Activated T-helper 2 cell treated with anti-CD3 and anti-CD28 coated beads, Interferon-gamma antibody, Interleukin-2, Interleukin-4, amounts not matched to agents 10 μg/mL and 5 μg/mL and 100 μg/mL, durations not matched to agents 14 hours and 24 hours and 36 hours (primary cell): ENCODE results near the gene C8A. TPM values are rescaled to one million over a fixed set of nuclear protein-coding genes. Genes with fewer than 3 reads are reported as not detected.

Experiments
- DNase-seq: peaks from one replicate; pipeline ENCODE4 v3.0.0; 2021; ENCODE audit warnings: low spot score
- H3K27ac Mint-ChIP-seq: one replicate; pipeline ENCODE4 v1.8.0; 2021; ENCODE audit warnings: mixed read lengths
- H3K27me3 Mint-ChIP-seq: one replicate; pipeline ENCODE4 v1.8.0; 2021; ENCODE audit warnings: low read depth, mixed read lengths
- H3K36me3 Mint-ChIP-seq: one replicate; pipeline ENCODE4 v1.8.0; 2021; ENCODE audit warnings: low read depth, mixed read lengths
- H3K4me1 Mint-ChIP-seq: one replicate; pipeline ENCODE4 v1.8.0; 2021; ENCODE audit warnings: low read depth, mixed read lengths
- H3K4me3 Mint-ChIP-seq: one replicate; pipeline ENCODE4 v1.8.0; 2021; ENCODE audit warnings: low read depth, mild to moderate bottlenecking, moderate library complexity, mixed read lengths
- H3K9me3 Mint-ChIP-seq: one replicate; pipeline ENCODE4 v1.8.0; 2021; ENCODE audit warnings: mixed read lengths
- intact Hi-C: fragments of 100-400 bp; cut with micrococcal nuclease; formaldehyde crosslinking; loops from one replicate; pipeline ENCODE4 v1.15.1; 2023
- total RNA-seq: library from RNA; stranded (reverse); gene quantifications from 2 replicates; pipeline ENCODE4 v1.2.3, GENCODE V29; 2022

Gene C8A
- total RNA-seq, 1 donor from 2014 or later = not detected

DNA sequence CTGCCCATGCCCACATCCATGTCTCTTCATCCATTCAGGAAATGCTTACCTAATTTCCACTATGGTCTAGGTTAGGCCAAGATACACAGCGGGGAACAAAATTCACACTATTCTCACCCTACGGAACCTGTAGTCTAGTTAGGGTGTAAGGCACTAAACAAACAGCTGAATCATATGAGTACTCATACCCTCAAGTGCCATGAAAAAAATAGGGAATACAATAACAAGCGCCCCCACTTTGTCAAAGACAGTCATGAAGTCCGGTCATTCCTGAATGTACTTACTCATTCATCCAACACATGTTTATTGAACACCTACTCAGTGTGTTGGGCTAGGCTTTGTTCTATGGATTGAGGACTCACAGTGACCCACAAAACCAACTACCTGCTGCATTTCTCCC, 29.2 kb upstream of the C8A start:
- Mint-ChIP-seq H3K4me1 (no peaks in the 10 kb centered on the region), H3K36me3 (no peaks in the 10 kb centered on the region), H3K27ac (no peak overlapping the region), H3K27me3 (no peaks in the 10 kb centered on the region), H3K4me3 (no peak overlapping the region), H3K9me3 (no peaks in the 10 kb centered on the region)
- intact Hi-C loops = no loop called here
- DNase-seq = no peak

DNA sequence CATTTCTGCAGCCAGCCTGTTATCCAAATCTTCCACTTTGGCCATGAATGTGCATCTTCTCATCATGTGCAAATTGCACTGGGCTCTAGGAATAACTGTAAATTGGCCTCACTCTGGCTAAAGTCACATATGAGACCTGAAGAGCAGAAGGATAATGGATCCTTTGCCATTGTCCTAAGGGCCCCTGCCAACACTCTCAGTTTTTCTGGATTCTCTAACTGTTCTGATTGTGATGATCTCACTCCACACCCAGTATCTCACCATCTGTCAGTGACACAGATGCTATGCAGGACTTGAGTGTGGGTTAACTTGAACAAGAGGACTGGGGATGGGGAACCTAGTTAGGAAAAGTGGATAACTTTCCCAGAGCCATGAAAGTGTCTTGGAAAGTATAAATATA, 26.9 kb upstream of the C8A start:
- no peak for DNase-seq
- H3K4me1 Mint-ChIP-seq = no peaks in the 10 kb centered on the region
- no peak overlapping the region for H3K27ac Mint-ChIP-seq
- H3K27me3 Mint-ChIP-seq = no peaks in the 10 kb centered on the region
- H3K4me3 Mint-ChIP-seq = no peak overlapping the region
- no peaks in the 10 kb centered on the region for H3K36me3 Mint-ChIP-seq
- no peaks in the 10 kb centered on the region for H3K9me3 Mint-ChIP-seq
- intact Hi-C loops = no loop called here

- intact Hi-C loops = loop anchor here (2.0 to 5.0 kb wide), 2 partner anchors 1217 to 1717 kb away; partner anchors contain the start of gene OMA1
- H3K4me3 Mint-ChIP-seq = no peak overlapping the region
- no peaks in the 10 kb centered on the region for H3K4me1 Mint-ChIP-seq
- no peaks in the 10 kb centered on the region for H3K36me3 Mint-ChIP-seq
- no peak for DNase-seq
- no peaks in the 10 kb centered on the region for H3K27me3 Mint-ChIP-seq
- no peaks in the 10 kb centered on the region for H3K9me3 Mint-ChIP-seq
- H3K27ac Mint-ChIP-seq = no peak overlapping the region
Measured at GRCh38 chr1:56830052-56830451, 24.5 kb upstream of the C8A start.

DNA sequence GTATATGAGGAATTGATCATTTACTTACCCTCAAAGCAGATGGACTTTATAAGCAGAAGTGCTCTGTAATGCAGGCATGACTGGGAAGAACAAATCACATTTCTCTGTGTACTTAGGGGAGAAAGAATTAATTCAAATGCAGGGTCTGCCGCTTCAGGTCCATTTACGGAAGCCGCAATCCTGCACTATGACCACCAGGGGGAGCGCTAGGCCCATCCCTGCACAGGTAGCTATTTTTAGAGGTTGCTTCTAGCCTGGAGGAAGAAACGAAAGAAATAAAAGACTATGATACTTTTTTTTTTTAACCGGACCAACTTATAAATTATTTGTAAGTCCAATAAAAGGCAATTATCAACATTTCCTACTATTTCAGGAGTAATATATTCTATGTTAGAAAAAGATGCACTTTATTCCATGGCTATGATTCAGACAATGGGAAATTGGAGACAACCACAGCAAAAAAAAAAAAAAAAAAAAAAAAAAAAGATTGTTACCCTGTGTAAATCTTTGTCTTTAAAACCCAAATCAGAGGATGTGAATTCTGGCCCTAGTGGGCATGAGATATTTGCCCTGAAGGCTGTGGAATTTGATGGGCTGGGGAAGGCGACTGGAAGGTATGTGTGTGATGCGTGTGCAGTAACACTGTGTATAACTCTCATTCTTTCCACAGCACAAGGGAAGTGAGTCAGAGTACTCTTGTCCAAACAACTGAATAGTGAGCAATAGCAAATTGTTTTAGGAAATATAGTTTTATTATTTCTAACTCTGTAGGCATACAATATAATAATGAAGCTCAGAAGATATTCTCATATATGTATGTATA, 22.5 kb upstream of the C8A start:
- Mint-ChIP-seq H3K9me3 (no peaks in the 10 kb centered on the region), H3K4me1 (no peaks in the 10 kb centered on the region), H3K36me3 (no peaks in the 10 kb centered on the region), H3K27me3 (no peaks in the 10 kb centered on the region), H3K27ac (no peak overlapping the region), H3K4me3 (no peak overlapping the region)
- intact Hi-C loops = loop anchor here (2.0 to 5.0 kb wide), 2 partner anchors 1215 to 1715 kb away; partner anchors contain the start of gene OMA1
- DNase-seq = peak; percentile 43

GRCh38 chr1:56833088-56833487, 21.5 kb upstream of the C8A start:
- H3K4me3 Mint-ChIP-seq = no peak overlapping the region
- H3K9me3 Mint-ChIP-seq = no peaks in the 10 kb centered on the region
- no peak for DNase-seq
- no peaks in the 10 kb centered on the region for H3K27me3 Mint-ChIP-seq
- no peaks in the 10 kb centered on the region for H3K36me3 Mint-ChIP-seq
- intact Hi-C loops = loop anchor here (5.0 kb wide), 1 partner anchor 1214 kb away; no protein-coding TSS in a partner anchor
- H3K4me1 Mint-ChIP-seq = no peaks in the 10 kb centered on the region
- no peak overlapping the region for H3K27ac Mint-ChIP-seq

GRCh38 chr1:56834137-56834900, 20.3 kb upstream of the C8A start:
- H3K9me3 Mint-ChIP-seq = no peaks in the 10 kb centered on the region
- no peak for DNase-seq
- no peaks in the 10 kb centered on the region for H3K4me1 Mint-ChIP-seq
- no peak overlapping the region for H3K27ac Mint-ChIP-seq
- H3K36me3 Mint-ChIP-seq = no peaks in the 10 kb centered on the region
- H3K4me3 Mint-ChIP-seq = no peak overlapping the region
- no peaks in the 10 kb centered on the region for H3K27me3 Mint-ChIP-seq
- intact Hi-C loops = loop anchor here (5.0 kb wide), 1 partner anchor 1213 kb away; no protein-coding TSS in a partner anchor

GRCh38 chr1:56835657-56836056, 18.9 kb upstream of the C8A start:
- intact Hi-C loops = no loop called here
- H3K36me3 Mint-ChIP-seq = no peaks in the 10 kb centered on the region
- H3K9me3 Mint-ChIP-seq = no peaks in the 10 kb centered on the region
- H3K27ac Mint-ChIP-seq = no peak overlapping the region
- DNase-seq = no peak
- H3K4me3 Mint-ChIP-seq = no peak overlapping the region
- no peaks in the 10 kb centered on the region for H3K4me1 Mint-ChIP-seq
- no peaks in the 10 kb centered on the region for H3K27me3 Mint-ChIP-seq

DNA sequence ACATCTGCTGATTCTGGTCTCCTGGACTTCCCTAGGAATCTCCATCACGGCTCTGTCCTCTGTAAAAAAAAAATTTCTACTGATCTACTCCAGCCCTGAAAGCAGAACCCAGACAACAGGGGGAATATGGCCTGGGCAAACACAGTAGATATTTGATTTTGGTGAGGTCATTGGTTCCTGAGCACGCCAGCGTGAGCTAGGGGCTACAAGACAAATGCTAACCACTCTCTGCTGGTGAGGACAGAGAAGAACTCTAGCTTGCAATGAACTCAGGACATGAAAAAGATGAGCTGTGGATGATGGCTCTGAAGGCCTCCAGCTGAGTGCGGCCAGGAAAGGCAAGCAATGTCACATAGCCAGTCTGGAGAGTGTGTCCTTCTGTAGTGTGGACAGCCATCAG, 18.2 kb upstream of the C8A start:
- Mint-ChIP-seq H3K27ac (no peak overlapping the region), H3K4me1 (no peaks in the 10 kb centered on the region)
- intact Hi-C loops = no loop called here

DNA sequence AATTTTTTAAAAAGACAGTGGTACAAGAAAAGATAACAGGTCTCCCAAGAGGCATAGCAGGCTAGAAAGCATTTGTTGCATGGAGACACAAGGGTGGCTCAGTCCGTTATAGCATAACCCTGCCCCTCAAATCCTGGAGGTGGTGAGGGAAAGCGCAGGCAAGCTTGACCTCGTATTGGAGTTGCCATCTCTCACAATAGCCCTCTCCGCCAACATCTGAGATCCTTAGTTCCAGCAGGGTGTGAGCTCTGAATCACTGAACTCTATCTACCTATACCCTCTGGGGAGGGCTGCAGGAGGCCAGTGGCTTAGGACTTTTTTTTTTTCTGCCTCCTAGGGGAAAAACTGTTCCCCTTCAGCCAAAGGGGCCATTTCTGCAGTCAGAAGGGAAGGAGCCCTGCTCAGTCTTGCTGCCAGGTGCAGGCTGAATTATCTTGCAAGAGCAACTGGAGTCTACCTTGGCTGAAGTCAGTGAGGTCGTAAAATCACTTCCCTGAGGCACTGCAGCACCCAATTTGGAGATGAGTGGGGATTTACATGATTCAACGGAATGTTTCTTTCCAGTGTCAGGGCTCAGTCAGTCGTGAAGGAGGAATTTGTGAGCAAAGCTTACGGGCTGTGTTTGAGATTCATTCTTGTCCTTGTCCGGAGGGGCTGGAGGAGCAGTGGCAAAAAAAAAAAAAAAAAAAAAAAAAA, 17.2 kb upstream of the C8A start:
- Mint-ChIP-seq H3K36me3 (no peaks in the 10 kb centered on the region), H3K4me3 (no peak overlapping the region), H3K4me1 (no peaks in the 10 kb centered on the region), H3K27ac (no peak overlapping the region), H3K9me3 (no peaks in the 10 kb centered on the region), H3K27me3 (no peaks in the 10 kb centered on the region)
- intact Hi-C loops = no loop called here
- no peak for DNase-seq

More for the DNA sequence above, 18.2 kb upstream of the C8A start:
- Mint-ChIP-seq H3K36me3 (no peaks in the 10 kb centered on the region), H3K9me3 (no peaks in the 10 kb centered on the region), H3K4me3 (no peak overlapping the region), H3K27me3 (no peaks in the 10 kb centered on the region)
- no peak for DNase-seq

DNA sequence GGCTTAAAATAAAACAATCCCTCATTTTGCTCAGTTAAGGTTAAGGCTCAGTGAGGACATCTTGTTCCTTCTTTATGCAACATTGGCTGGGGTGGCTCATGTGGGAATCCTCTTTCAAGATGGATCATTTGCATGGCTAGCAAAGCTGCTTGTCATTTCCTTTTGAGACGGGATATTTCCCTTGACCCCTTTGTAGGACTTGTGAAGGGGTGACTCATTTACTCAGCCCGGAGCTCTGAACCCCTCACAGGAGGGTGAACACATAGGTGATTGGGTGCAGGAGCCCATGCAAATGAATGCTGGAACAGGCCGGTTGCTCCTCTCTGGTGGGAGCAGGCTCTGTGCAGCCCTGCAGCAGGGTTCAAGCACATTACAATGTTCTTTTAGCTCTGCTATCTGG, 15.8 kb upstream of the C8A start:
- Mint-ChIP-seq H3K4me1 (no peaks in the 10 kb centered on the region), H3K27ac (no peak overlapping the region)

GRCh38 chr1:56843544-56843943, 11.1 kb upstream of the C8A start:
- Mint-ChIP-seq H3K36me3 (no peaks in the 10 kb centered on the region), H3K4me3 (no peak overlapping the region), H3K27ac (no peak overlapping the region), H3K4me1 (no peaks in the 10 kb centered on the region), H3K9me3 (no peaks in the 10 kb centered on the region), H3K27me3 (no peaks in the 10 kb centered on the region)
- intact Hi-C loops = no loop called here
- DNase-seq = no peak

More for the DNA sequence above, 15.8 kb upstream of the C8A start:
- Mint-ChIP-seq H3K9me3 (no peaks in the 10 kb centered on the region), H3K27me3 (no peaks in the 10 kb centered on the region), H3K4me3 (no peak overlapping the region), H3K36me3 (no peaks in the 10 kb centered on the region)
- DNase-seq = no peak
- intact Hi-C loops = no loop called here

- H3K36me3 Mint-ChIP-seq = no peaks in the 10 kb centered on the region
- no peaks in the 10 kb centered on the region for H3K27me3 Mint-ChIP-seq
- DNase-seq = no peak
- H3K27ac Mint-ChIP-seq = no peak overlapping the region
- no peak overlapping the region for H3K4me3 Mint-ChIP-seq
- H3K4me1 Mint-ChIP-seq = no peaks in the 10 kb centered on the region
- no peaks in the 10 kb centered on the region for H3K9me3 Mint-ChIP-seq
- intact Hi-C loops = no loop called here
Measured at GRCh38 chr1:56844545-56845136, 10.0 kb upstream of the C8A start.
